SK-N-SH (cell line): ENCODE data around the gene EPB41L2.

Experiments used
- EP300 ChIP-seq, 2 experiments: IDR thresholded peaks; 2 replicates each; pipeline versions ENCODE4 v1.4.0 to v1.6.1; 2012; ENCODE audit warnings: borderline replicate concordance in 1 of 2, low read depth in 1 of 2, low read length in 1 of 2
- EZH2phosphoT487 ChIP-seq: fragments of 200-600 bp; sonication (generic); IDR thresholded peaks from 2 replicates; pipeline ENCODE4 v1.6.1; 2017; ENCODE audit warnings: low read depth, mixed run types, mild to moderate bottlenecking, antibody characterized with exemption, moderate library complexity, borderline replicate concordance
- FOXM1 ChIP-seq: IDR thresholded peaks from 2 replicates; pipeline ENCODE4 v1.4.0; 2012; ENCODE audit warnings: low read depth, mild to moderate bottlenecking
- GABPA ChIP-seq: IDR thresholded peaks from 2 replicates; pipeline ENCODE4 v1.4.0; 2012; ENCODE audit warnings: low read depth, mild to moderate bottlenecking
- MXI1 ChIP-seq: IDR thresholded peaks from 2 replicates; pipeline ENCODE4 v1.6.1; 2012; ENCODE audit warnings: mild to moderate bottlenecking, low read depth, low read length, improper control_type of control experiment
- POLR2AphosphoS5 ChIP-seq: IDR thresholded peaks from 2 replicates; pipeline ENCODE4 v1.6.1; 2012; ENCODE audit warnings: low read depth, low read length
- RAD21 ChIP-seq: IDR thresholded peaks from 2 replicates; pipeline ENCODE4 v1.6.1; 2012; ENCODE audit warnings: mild to moderate bottlenecking, low read length
- REST ChIP-seq: IDR thresholded peaks from 2 replicates; pipeline ENCODE4 v1.6.1; 2012; ENCODE audit warnings: mild to moderate bottlenecking, low read depth, low read length, moderate library complexity
- RXRA ChIP-seq: IDR thresholded peaks from 2 replicates; pipeline ENCODE4 v1.4.0; 2012; ENCODE audit warnings: low read depth, mild to moderate bottlenecking, borderline replicate concordance
- YY1 ChIP-seq: IDR thresholded peaks from 2 replicates; pipeline ENCODE4 v1.4.0; 2012; ENCODE audit warnings: low read depth, mild to moderate bottlenecking
- TF ChIP-seq, protein P1 (sequence below): fragments of 200-600 bp; sonication (generic); IDR thresholded peaks from 2 replicates; pipeline ENCODE4 v1.6.1; 2017; ENCODE audit warnings: antibody characterized with exemption, mild to moderate bottlenecking, moderate library complexity

DNA sequence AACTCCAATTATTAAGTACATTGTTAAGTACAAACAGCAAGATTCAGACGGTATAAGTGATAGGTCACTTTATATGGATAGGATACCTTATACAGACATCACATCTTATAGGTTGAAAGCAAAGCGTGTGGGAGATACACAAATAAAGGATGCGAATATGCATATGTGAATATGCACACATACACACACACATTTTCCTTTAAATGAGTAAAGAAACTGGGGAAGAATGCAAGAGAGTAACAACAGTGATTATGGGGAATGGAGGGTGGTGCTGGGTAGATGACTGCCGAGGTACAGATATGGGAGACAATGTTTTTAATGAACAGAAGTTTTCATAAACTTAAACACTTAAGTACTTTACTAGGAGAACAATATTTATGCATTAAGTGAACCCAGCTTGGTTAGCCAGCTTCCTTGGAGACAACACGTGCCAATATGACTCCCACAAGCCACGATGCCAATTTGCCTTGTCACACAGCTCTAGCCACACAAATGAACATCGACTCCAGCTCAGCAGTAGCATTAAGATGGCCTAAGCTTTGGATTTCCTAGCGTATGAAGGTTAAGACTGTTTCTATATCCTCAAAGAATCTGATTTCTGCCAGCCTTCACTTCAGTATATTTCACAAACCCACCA, 96.6 kb downstream of the EPB41L2 start:
- TF ChIP-seq, protein P1, sequence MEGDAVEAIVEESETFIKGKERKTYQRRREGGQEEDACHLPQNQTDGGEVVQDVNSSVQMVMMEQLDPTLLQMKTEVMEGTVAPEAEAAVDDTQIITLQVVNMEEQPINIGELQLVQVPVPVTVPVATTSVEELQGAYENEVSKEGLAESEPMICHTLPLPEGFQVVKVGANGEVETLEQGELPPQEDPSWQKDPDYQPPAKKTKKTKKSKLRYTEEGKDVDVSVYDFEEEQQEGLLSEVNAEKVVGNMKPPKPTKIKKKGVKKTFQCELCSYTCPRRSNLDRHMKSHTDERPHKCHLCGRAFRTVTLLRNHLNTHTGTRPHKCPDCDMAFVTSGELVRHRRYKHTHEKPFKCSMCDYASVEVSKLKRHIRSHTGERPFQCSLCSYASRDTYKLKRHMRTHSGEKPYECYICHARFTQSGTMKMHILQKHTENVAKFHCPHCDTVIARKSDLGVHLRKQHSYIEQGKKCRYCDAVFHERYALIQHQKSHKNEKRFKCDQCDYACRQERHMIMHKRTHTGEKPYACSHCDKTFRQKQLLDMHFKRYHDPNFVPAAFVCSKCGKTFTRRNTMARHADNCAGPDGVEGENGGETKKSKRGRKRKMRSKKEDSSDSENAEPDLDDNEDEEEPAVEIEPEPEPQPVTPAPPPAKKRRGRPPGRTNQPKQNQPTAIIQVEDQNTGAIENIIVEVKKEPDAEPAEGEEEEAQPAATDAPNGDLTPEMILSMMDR: no peak
- TF ChIP-seq RAD21: no peak
- TF ChIP-seq EP300 (IDR thresholded peaks at IDR 0.05; ENCODE audit: borderline replicate concordance in 1 of 2, low read depth in 1 of 2, low read length in 1 of 2): no peak
- TF ChIP-seq EZH2phosphoT487: no peak
- no peak for TF ChIP-seq RXRA
- no peak for TF ChIP-seq POLR2AphosphoS5
- TF ChIP-seq FOXM1: no peak
- TF ChIP-seq GABPA: no peak
- TF ChIP-seq MXI1: no peak
- no peak for TF ChIP-seq REST
- no peak for TF ChIP-seq YY1
